Spinal cord (tissue), 10 donors: ENCODE measurements around the gene NKAIN1. TPM values are rescaled to one million over a fixed set of nuclear protein-coding genes. Genes with fewer than 3 reads are reported as not detected.

Source experiments
- DNase-seq, 6 donors: peaks; one replicate each; pipeline versions ENCODE4 v3.0.0 to v3.0.0-alpha.2; 2013 to 2015; ENCODE audit warnings: low spot score in 6 of 6, low read depth in 4 of 6
- H3K27ac ChIP-seq: one replicate; pipeline ENCODE4 v1.5.1; 2013; ENCODE audit warnings: low read depth, low read length, control low read depth
- H3K27me3 ChIP-seq: one replicate; pipeline ENCODE4 v1.6.1; 2013; ENCODE audit warnings: low read length; ENCODE audit not compliant: control insufficient read depth, insufficient read depth
- H3K36me3 ChIP-seq: one replicate; pipeline ENCODE4 v1.6.1; 2013; ENCODE audit warnings: low read length; ENCODE audit not compliant: control insufficient read depth, insufficient read depth
- H3K4me1 ChIP-seq: one replicate; pipeline ENCODE4 v1.6.1; 2013; ENCODE audit warnings: low read length; ENCODE audit not compliant: control insufficient read depth, insufficient read depth
- H3K4me3 ChIP-seq: one replicate; pipeline ENCODE4 v1.5.1; 2013; ENCODE audit warnings: low read depth, low read length, control low read depth
- H3K9me3 ChIP-seq: one replicate; pipeline ENCODE4 v1.6.1; 2013; ENCODE audit warnings: low read length; ENCODE audit not compliant: control insufficient read depth, insufficient read depth
- WGBS: methylation state at CpG from one replicate; pipeline ENCODE4 v1.1.5; 2013; ENCODE audit warnings: missing lambda C conversion rate; ENCODE audit not compliant: insufficient coverage; 5-methylcytosine and 5-hydroxymethylcytosine counted together
- polyA plus RNA-seq, 2 donors: library from polyadenylated mRNA; unstranded; fragments of 120-200 nt; gene quantifications; one replicate each; pipeline ENCODE4 v1.2.1, GENCODE V29; 2013; ENCODE audit not compliant: insufficient read length in 2 of 2
- total RNA-seq, 2 donors: library from RNA; depleted of rRNA in 1 of 2; stranded (reverse); fragments of 120-200 nt in 1 of 2; fragments of >200 nt in 1 of 2; gene quantifications; one replicate each; pipeline versions ENCODE4 v1.2.3 to v1.2.4, GENCODE V29; 2013 to 2014
- donor health status: healthy.

NKAIN1 gene
- total and polyA plus RNA-seq, 4 donors: 8.8 to 56.5 (median 34.4) TPM

DNA sequence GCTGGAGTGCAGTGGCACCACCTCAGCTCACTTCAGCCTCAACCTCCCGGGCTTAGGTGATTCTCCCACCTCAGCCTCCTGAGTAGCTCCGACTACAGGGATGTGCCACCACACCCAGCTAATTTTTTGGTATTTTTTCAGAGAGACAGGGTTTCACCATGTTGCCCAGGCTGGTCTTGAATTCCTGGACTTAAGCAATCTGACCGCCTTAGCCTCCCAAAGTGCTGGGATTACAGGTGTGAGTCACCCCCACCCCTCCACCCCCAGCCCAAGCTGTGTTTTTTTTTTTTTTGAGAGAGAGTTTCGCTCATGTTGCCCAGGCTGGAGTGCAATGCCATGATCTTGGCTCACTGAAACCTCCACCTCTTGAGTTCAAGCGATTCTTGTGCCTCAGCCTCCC lies 75.4 kb downstream of the NKAIN1 start:
- Histone ChIP-seq H3K27ac (no peak overlapping the region), H3K4me1 (no peaks in the 10 kb centered on the region), H3K9me3 (no peaks in the 10 kb centered on the region), H3K36me3 (no peaks in the 10 kb centered on the region), H3K27me3 (no peaks in the 10 kb centered on the region), H3K4me3 (no peak overlapping the region)
- no peak for DNase-seq
- WGBS: 100% methylated on average over 2 of the region's 5 CpGs

DNA sequence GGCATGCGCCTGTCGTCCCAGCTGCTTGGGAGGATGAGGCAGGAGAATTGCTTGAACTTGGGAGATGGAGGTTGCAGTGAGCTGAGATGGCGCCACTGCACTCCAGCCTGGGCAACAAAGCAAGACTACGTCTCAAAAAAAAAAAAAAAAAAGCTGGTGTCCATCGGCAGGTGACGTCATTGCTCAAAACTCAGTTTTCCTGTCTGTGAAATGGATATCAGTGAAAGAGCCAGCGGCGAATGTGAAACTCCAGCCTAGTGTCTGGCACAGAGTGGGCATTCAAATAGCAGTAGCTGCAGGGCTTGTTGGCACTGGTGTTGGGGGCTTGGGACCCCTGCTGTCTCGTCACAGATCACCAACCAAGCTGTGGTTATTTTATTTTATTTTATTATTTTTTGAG lies 75.8 kb downstream of the NKAIN1 start:
- 85% methylated on average over 7 of the region's 9 CpGs for WGBS
- H3K4me1 ChIP-seq: no peaks in the 10 kb centered on the region

DNA sequence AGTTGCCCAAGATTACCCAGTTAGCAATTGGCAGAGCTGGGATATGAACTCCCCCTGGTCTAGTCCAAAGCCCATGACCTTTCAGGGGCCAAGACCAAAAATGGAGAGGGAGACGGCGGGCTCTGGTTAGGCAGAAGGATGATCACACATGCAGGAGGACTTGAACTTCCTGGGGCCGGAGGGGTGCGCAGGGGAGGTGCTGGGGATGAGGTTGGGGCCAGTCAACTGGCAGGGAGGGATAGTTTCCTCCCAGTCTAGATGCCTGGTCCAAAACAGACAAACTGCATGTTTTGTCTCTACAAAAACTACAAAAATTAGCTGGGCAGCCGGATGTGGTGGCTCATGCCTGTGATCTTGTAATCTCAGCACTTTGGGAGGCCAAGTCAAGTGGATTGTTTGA lies 78.1 kb downstream of the NKAIN1 start:
- 92% methylated on average over 3 of the region's 5 CpGs for WGBS

More for the DNA sequence above, 75.8 kb downstream of the NKAIN1 start:
- no peaks in the 10 kb centered on the region for H3K9me3 ChIP-seq
- no peak for DNase-seq
- H3K27ac ChIP-seq: no peak overlapping the region
- H3K27me3 ChIP-seq: no peaks in the 10 kb centered on the region
- no peaks in the 10 kb centered on the region for H3K36me3 ChIP-seq
- no peak overlapping the region for H3K4me3 ChIP-seq

DNA sequence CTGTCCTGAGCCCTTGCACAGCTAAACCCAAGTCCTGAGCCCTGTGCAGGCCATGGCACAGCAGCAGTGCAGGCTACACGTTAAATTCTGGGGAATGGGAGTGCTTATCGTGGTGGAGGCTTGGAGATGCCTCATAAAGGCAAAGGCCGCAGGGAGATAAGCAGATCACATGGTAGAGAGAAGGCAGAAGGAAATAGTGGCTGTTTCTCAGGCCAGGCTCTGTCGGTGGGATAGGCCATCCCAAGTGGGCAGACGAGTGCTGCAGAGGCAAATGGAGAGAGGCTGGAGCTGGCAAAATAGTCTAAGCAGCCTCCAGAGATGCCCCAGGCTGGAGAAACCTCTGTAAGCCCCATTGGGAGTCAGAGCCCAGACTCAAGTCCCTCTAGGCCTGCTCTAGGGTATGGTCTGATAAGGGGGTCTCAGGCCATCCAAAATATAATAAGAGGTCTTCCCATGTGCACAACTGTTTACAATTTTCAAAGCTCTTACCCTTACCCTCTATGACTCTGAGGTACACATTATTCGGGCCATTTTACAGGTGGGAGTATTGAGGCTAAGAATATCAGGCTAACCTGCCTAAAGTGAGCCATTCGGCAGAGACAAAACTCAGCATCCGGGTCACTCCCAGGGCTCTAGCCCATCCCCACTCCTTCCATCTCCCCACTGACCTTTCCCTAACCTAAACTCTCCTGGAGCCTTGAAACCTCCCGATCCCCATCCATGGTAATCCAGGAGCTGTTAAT lies 79.6 kb downstream of the NKAIN1 start:
- H3K36me3 ChIP-seq: no peaks in the 10 kb centered on the region
- no peak overlapping the region for H3K27ac ChIP-seq
- DNase-seq: no peak
- no peak overlapping the region for H3K4me3 ChIP-seq
- no peaks in the 10 kb centered on the region for H3K27me3 ChIP-seq
- 88% methylated on average over 7 of the region's 9 CpGs for WGBS
- H3K9me3 ChIP-seq: no peaks in the 10 kb centered on the region
- no peaks in the 10 kb centered on the region for H3K4me1 ChIP-seq

More for the DNA sequence above, 78.1 kb downstream of the NKAIN1 start:
- Histone ChIP-seq H3K27ac (no peak overlapping the region), H3K4me1 (no peaks in the 10 kb centered on the region), H3K27me3 (no peaks in the 10 kb centered on the region), H3K4me3 (no peak overlapping the region), H3K36me3 (no peaks in the 10 kb centered on the region), H3K9me3 (no peaks in the 10 kb centered on the region)
- DNase-seq: no peak

DNA sequence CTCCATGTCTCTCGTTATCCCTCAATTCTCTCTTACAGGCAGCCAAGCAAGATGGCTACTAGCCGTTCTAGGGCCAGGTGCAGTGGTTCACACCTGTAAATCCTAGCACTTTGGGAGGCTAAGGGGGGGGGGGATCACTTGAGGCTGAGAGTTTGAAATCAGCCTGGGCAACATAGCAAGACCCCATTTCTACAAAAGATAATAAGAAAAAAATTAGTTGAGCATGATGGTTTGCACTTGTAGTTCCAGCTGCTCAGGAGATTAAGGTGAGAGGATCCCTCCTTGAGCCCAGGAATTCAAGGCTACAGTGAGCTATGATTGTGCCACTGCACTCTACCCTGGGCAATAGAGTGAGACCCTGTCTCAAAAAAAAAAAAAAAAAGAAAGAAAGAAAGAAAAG lies 80.4 kb downstream of the NKAIN1 start:
- no peaks in the 10 kb centered on the region for H3K4me1 ChIP-seq
- no peak overlapping the region for H3K4me3 ChIP-seq
- no peak overlapping the region for H3K27ac ChIP-seq
- no peaks in the 10 kb centered on the region for H3K27me3 ChIP-seq
- no peaks in the 10 kb centered on the region for H3K9me3 ChIP-seq
- H3K36me3 ChIP-seq: no peaks in the 10 kb centered on the region
- no CpG with 5 or more reads among the region's 2 CpGs for WGBS
- no peak for DNase-seq

DNA sequence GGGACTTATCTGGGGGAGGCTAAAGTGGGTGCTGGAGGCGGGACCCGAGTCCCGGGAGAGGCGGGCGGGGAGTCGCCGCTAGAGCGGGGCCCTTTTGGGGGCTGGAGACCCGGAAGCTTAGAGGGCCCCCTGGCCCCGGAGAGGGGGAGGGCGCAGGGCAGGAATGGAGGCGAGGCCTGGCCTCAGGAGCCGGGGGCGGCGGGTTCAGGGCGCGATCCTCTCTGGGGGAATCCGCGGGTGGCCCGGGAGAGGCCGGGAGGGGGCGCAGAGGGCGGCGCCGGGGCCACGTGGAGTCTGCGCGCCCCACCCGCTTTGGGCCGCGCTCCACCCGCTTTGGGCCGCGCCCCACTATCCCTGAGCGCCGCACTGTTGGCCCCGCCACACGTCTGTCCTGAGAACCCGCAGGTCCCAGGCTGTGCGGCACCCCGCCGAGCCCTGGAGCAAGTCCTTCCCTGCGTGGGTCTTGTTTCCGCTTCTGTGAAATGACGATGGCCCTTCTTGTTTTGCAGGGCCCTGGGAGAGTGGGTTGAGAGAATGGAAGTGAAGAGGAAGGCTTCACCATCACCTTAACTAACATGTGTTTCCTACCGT lies 84.4 kb downstream of the NKAIN1 start:
- Histone ChIP-seq H3K4me1 (no peaks in the 10 kb centered on the region), H3K36me3 (no peaks in the 10 kb centered on the region), H3K27me3 (no peaks in the 10 kb centered on the region), H3K9me3 (no peaks in the 10 kb centered on the region), H3K27ac (peak overlapping the region; percentile 69), H3K4me3 (peak overlapping the region; percentile 60)
- DNase-seq: peak in 3 of 6 donors; percentile 15 to 79 (median 62)
- under 1% methylated on average over 43 of the region's 46 CpGs for WGBS

DNA sequence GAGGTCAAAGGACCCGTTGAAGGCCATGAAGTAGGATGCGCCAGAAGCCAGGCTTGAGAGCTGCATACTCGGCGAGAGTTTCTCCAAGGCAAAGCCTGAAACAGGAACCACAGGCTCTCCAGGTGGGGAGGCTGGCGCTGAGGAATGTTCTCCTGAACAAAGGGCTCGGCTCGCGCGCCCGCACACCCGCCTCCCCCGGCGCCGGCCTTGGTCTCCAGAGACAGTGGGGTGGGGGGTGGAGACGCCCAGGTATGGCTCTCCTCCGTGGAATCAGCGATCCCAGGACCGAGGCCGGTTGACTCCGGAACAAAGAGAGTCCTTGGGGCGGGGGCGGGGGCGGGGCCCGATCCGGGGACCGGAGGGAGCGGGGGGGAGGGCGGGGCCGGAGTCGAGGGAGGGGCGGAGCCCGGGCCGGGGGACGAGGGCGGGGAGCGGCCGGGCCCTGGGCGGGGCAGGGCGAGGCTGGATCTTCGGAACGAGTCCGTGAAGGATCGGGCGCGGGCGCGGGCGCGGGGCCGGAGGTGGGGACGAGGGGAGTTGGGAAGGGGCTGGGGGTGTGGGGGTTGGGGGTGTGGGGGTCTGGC lies 85.0 kb downstream of the NKAIN1 start:
- DNase-seq: peak in 5 of 6 donors; percentile 39 to 93 (median 66)
- WGBS: 11% methylated on average over 13 of the region's 51 CpGs
- Histone ChIP-seq H3K27me3 (no peaks in the 10 kb centered on the region), H3K4me3 (peak overlapping the region; percentile 63), H3K27ac (peak overlapping the region; percentile 91), H3K4me1 (no peaks in the 10 kb centered on the region), H3K9me3 (no peaks in the 10 kb centered on the region), H3K36me3 (no peaks in the 10 kb centered on the region)

DNA sequence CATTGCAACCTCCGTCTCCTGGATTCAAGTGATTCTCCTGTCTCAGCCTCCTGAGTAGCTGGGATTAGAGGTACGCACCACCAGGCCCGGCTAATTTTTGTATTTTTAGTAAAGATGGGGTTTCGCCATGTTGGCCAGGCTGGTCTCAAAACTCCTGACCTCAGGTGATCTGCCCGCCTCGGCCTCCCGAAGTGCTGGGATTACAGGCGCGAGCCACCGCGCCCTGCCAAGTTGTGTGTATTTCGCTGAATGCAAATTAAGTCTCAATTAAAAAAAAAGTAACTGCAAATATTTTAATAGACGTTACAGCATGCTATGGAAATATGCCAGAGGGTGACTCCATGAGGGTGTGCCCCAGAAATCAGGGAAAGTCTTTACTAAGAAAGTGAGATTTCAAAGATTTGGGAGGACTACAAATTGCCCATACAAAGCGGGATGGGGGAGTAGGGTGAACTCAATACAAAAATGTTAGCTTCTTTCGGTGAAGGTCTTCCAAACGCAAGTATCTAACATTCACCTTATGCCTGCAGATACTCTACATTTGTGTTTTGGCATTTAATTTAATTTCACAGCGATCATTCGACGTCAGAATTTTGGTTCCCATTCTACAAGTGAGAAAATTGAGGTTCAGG lies 85.6 kb downstream of the NKAIN1 start:
- WGBS: 57% methylated on average over 7 of the region's 19 CpGs
- H3K27me3 ChIP-seq: no peaks in the 10 kb centered on the region
- no peaks in the 10 kb centered on the region for H3K4me1 ChIP-seq
- H3K27ac ChIP-seq: peak overlapping the region; percentile 91
- H3K9me3 ChIP-seq: no peaks in the 10 kb centered on the region
- no peaks in the 10 kb centered on the region for H3K36me3 ChIP-seq
- no peak for DNase-seq
- H3K4me3 ChIP-seq: peak overlapping the region; percentile 63

DNA sequence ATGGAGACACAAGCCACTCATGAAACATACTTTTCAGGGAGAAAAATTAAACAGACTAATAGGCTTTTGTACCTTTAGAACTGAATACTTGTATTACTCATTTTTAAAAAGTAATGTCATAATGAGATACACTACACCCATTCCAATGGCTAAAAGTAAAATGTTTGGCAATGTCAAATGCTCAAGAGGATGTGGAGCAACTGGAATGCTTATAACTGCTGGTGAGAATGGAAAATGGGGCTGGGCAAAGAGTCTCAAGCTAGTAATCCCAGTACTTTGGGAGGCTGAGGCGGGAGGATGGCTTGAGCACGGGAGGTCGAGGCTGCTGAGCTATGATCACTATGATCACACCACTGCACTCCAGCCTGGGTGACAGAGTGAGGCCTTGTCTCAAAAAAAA lies 86.3 kb downstream of the NKAIN1 start:
- H3K4me1 ChIP-seq: no peaks in the 10 kb centered on the region
- H3K36me3 ChIP-seq: no peaks in the 10 kb centered on the region
- WGBS: no CpG with 5 or more reads among the region's 3 CpGs
- no peak overlapping the region for H3K4me3 ChIP-seq
- H3K27me3 ChIP-seq: no peaks in the 10 kb centered on the region
- no peaks in the 10 kb centered on the region for H3K9me3 ChIP-seq
- no peak for DNase-seq
- H3K27ac ChIP-seq: no peak overlapping the region
